ENCODE measurements around the gene AMZ1. TPM values are rescaled to one million over a fixed set of nuclear protein-coding genes. Genes with fewer than 3 reads are reported as not detected.

Gene AMZ1
- total and polyA plus RNA-seq, 7 donors: under 0.01 to 1.4 (median 0.28) TPM; not detected in 3

DNA sequence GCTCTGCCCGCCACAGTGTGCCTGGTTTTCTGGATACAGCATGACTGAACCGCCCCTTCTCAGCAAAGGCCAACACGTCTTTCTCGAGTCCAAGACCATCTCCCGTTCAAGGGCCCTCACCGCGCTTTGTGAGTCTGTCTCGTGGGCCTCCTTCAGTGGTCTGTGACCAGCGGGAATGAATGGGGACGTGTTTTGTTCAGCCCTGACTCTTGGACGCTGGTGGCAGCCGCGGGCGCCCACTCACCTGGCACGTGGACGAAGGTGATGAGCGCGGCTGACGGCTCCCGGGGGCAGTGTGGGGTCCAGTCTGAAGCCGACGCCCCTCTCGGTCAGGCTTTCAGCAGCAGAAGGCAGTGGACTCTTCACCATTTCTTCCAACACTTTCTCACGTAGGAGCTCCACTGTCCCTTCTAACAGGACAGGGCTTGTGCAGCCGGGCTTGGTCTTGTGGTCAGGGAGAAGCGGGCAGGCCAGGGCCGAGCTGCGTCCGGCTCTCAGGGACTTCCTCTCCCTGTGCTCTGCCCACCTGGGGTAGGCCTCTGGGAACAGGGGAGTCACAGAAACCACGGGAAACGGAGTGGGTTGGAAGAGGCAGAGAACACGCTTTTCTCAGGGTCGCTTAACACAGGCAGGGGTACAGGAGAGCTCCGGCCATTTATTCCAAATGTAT lies 30.4 kb downstream of the AMZ1 start:
- intact Hi-C loops (cut with DNase I): no loop called here
- no peak for DNase-seq
- H3K9me3 ChIP-seq: no peaks in the 10 kb centered on the region
- H3K27me3 ChIP-seq: no peaks in the 10 kb centered on the region
- H3K4me1 ChIP-seq: peaks cover 0 to 25% (median 23%) of the 10 kb centered on the region in 4 donors
- H3K27ac ChIP-seq: peak overlapping the region in 3 of 4 donors; percentile 34 to 66 (median 62)
- H3K4me3 ChIP-seq: no peak overlapping the region
- H3K36me3 ChIP-seq: peaks cover 0 to 20% (median 5%) of the 10 kb centered on the region in 4 donors
- WGBS, 2 donors: 89 to 93% methylated on average over 34 of the region's 34 CpGs
- TF ChIP-seq POLR2A (IDR thresholded peaks at IDR 0.05) (no peak), POLR2AphosphoS5 (IDR thresholded peaks at IDR 0.05) (no peak), EP300 (IDR thresholded peaks at IDR 0.05) (no peak)
- TF ChIP-seq, protein P1, sequence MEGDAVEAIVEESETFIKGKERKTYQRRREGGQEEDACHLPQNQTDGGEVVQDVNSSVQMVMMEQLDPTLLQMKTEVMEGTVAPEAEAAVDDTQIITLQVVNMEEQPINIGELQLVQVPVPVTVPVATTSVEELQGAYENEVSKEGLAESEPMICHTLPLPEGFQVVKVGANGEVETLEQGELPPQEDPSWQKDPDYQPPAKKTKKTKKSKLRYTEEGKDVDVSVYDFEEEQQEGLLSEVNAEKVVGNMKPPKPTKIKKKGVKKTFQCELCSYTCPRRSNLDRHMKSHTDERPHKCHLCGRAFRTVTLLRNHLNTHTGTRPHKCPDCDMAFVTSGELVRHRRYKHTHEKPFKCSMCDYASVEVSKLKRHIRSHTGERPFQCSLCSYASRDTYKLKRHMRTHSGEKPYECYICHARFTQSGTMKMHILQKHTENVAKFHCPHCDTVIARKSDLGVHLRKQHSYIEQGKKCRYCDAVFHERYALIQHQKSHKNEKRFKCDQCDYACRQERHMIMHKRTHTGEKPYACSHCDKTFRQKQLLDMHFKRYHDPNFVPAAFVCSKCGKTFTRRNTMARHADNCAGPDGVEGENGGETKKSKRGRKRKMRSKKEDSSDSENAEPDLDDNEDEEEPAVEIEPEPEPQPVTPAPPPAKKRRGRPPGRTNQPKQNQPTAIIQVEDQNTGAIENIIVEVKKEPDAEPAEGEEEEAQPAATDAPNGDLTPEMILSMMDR (IDR thresholded peaks at IDR 0.05): no peak

DNA sequence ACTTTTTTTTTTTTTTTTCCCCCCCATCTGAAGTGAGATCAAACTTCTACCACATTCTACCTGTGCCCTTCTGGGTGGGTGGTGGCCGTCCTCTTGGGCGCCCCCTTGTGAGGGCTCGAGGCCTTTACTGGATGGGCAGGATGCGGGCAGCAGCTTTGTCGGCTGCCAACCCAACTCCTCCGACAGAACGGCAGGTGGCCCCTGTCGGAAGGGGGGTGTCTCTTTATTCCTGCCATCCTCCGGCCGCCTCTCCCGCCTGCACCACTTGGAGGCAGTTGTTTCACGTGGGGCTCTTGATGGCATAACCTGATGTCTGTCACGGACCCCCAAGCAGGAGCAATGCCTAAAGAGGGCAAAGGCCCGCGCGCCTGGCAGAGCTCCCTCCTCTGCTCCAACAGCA lies 31.0 kb downstream of the AMZ1 start:
- TF ChIP-seq POLR2AphosphoS5 (IDR thresholded peaks at IDR 0.05): no peak
- TF ChIP-seq, protein P1 (IDR thresholded peaks at IDR 0.05): peak in 1 of 4 experiments; percentile 24
- H3K27me3 ChIP-seq: no peaks in the 10 kb centered on the region
- intact Hi-C loops (cut with DNase I): no loop called here
- no peak overlapping the region for H3K27ac ChIP-seq
- H3K4me1 ChIP-seq: peaks cover 0 to 25% (median 23%) of the 10 kb centered on the region in 4 donors
- no peak overlapping the region for H3K4me3 ChIP-seq
- H3K36me3 ChIP-seq: peaks cover 0 to 23% (median 8%) of the 10 kb centered on the region in 4 donors
- 62 to 85% methylated on average over 16 of the region's 16 CpGs for WGBS, 2 donors
- no peaks in the 10 kb centered on the region for H3K9me3 ChIP-seq
- DNase-seq: no peak

DNA sequence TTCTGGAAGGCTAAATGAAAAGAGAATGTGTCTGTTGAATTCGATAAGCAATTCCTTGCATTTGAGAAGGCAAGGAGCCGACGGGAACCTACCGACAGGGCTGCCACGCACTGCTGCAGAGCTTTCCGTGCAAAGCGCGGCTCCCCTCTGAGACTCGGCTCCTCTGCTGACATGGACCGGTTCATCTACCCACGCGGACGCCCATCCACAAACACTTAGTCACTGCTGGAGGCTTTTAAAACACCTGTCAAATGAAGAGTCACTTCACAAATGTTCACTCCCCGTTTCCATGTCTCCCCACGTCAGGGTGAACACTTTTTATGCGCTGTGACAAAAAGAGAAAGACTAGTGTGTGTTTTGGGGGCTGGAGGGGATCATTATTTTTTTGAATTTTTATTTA lies 32.0 kb downstream of the AMZ1 start:
- WGBS, 2 donors: 94 to 96% methylated on average over 16 of the region's 16 CpGs
- Histone ChIP-seq H3K27ac (no peak overlapping the region), H3K9me3 (no peaks in the 10 kb centered on the region), H3K36me3 (peaks cover 0 to 23% (median 8%) of the 10 kb centered on the region in 4 donors), H3K4me1 (peaks cover 0 to 25% (median 23%) of the 10 kb centered on the region in 4 donors), H3K4me3 (no peak overlapping the region), H3K27me3 (no peaks in the 10 kb centered on the region)
- TF ChIP-seq EP300 (IDR thresholded peaks at IDR 0.05) (no peak), POLR2A (IDR thresholded peaks at IDR 0.05) (no peak), POLR2AphosphoS5 (IDR thresholded peaks at IDR 0.05) (no peak)
- TF ChIP-seq, protein P1 (IDR thresholded peaks at IDR 0.05): no peak
- intact Hi-C loops (cut with DNase I): no loop called here
- DNase-seq: no peak

DNA sequence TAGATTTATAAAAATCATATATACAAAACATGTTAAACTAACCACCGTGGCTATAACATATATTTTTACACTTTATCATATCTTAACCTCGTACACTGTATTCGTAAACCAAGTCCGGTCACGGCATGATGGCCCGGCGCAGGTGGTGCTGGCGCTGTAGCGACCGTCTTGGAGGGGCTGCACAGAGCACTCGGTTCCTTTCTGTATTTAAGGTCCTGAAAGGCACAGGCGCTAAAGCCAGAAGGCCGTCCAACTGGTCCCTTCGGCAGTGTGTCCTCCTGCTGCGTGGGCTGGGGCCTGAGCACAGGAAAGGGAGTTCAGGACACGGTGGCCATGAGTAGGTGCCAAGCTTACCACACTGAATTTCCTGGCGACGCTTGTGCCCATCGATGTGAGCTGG lies 33.8 kb downstream of the AMZ1 start:
- DNase-seq: no peak
- no peaks in the 10 kb centered on the region for H3K9me3 ChIP-seq
- intact Hi-C loops (cut with DNase I): no loop called here
- H3K4me1 ChIP-seq: peaks cover 0 to 14% (median 12%) of the 10 kb centered on the region in 4 donors
- H3K36me3 ChIP-seq: peaks cover 0 to 29% (median 8%) of the 10 kb centered on the region in 4 donors
- H3K27ac ChIP-seq: no peak overlapping the region
- H3K27me3 ChIP-seq: no peaks in the 10 kb centered on the region
- TF ChIP-seq POLR2A (IDR thresholded peaks at IDR 0.05) (no peak), EP300 (IDR thresholded peaks at IDR 0.05) (no peak)
- H3K4me3 ChIP-seq: no peak overlapping the region
- WGBS, 2 donors: 96% methylated on average over 19 of the region's 19 CpGs

DNA sequence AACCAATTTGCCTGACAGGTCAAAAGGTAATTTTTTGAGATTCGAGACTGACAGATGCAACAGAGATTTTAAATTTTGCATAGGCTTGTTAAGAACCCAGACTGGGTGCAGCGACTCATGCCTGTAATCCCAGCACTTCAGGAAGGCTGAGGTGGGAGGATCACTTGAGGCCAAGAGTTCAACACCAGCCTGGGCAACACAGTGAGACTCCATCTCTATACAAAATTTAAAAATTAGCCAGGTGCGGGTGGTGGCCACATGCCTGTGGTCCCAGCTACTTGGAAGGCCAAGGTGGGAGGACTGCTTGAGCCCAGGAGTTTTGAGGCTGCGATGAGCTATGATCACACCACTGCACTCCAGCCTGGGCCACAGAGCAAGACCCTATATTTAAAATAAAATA lies 34.6 kb downstream of the AMZ1 start:
- WGBS, 2 donors: 95 to 98% methylated on average over 4 of the region's 4 CpGs

More for the DNA sequence above, 34.6 kb downstream of the AMZ1 start:
- no peak for TF ChIP-seq POLR2AphosphoS5 (IDR thresholded peaks at IDR 0.05)
- TF ChIP-seq POLR2A (IDR thresholded peaks at IDR 0.05): no peak
- TF ChIP-seq EP300 (IDR thresholded peaks at IDR 0.05): no peak
- TF ChIP-seq, protein P1 (IDR thresholded peaks at IDR 0.05): no peak
- H3K4me1 ChIP-seq: peaks cover 0 to 7% (median 5%) of the 10 kb centered on the region in 4 donors
- intact Hi-C loops (cut with DNase I): no loop called here
- H3K4me3 ChIP-seq: no peak overlapping the region
- no peaks in the 10 kb centered on the region for H3K9me3 ChIP-seq
- H3K36me3 ChIP-seq: peaks cover 0 to 33% (median 8%) of the 10 kb centered on the region in 4 donors
- H3K27me3 ChIP-seq: no peaks in the 10 kb centered on the region
- DNase-seq: peak; percentile 40
- no peak overlapping the region for H3K27ac ChIP-seq

All from sigmoid colon (tissue), 7 donors.